HG02623 (cell line): ENCODE measurements around the gene CIROP.

Source experiments
- ATAC-seq: cut with Tn5 transposase; IDR thresholded peaks from one replicate; pipeline ENCODE4 v1.9.1; 2021; ENCODE audit warnings: moderate library complexity; ENCODE audit not compliant: unreplicated experiment

The CIROP gene

DNA sequence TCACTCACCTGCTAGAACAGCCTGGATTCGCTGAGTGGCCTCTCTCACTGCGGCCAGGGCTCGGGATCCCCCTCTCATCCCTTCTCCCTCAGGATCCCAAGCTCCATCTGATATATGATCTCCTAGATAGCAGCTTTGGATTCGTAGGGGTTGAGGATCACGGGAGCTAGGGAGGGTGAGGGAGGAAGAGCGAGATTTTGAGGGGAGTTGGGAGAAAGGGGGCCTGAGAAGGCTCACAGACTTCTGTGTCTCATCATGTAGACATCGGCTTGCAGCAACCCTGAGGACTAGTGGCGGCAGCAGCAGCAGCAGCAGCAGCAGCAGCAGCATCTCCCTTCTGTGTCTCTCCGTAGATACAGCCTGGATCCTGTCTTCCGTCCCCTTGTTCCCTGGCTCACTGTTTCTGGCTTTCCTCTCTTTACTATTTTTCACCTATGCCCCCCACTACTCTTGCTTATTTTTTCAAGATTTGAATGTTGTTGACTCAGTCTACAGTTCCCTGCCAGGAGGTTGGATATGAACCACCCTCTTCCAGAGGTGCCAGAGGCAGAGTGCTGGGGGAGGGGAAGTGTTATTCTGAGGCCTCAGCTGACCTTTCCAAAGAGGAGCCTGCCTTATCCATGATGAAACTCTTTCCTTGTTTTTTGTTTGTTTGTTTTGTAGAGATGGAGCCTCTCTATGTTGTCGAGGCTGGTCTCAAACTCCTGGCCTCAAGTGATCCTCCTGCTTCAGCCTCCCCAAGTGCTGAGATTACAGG is at the start of gene CIROP:
Gene CIROP (minus strand): TSS at position 399 of the 757 bp plus-strand sequence. CDS start 69 bp downstream, at position 330.
- no peak for ATAC-seq

GRCh38 chr14:23153851-23154796 is 49.3 kb upstream of the CIROP start:
- no peak for ATAC-seq

GRCh38 chr14:23151342-23151741 is 46.6 kb upstream of the CIROP start:
- ATAC-seq: no peak

DNA sequence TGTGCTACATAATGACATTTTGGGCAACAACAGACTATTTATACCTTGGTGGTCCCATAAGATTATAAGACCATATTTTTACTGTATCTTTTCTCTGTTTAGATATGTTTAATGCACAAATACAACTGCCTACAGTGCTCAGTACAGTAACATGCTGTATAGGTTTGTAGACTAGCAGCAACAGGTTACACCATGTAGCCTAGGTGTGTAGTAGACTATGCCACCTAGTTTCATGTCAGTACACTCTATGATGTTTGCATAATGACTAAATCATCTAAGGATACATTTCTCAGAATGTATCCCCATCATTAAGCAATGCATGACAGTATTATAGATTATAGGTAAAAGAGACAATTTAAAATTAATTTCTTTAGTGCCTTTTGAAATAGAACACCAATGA is 45.0 kb upstream of the CIROP start:
- no peak for ATAC-seq

DNA sequence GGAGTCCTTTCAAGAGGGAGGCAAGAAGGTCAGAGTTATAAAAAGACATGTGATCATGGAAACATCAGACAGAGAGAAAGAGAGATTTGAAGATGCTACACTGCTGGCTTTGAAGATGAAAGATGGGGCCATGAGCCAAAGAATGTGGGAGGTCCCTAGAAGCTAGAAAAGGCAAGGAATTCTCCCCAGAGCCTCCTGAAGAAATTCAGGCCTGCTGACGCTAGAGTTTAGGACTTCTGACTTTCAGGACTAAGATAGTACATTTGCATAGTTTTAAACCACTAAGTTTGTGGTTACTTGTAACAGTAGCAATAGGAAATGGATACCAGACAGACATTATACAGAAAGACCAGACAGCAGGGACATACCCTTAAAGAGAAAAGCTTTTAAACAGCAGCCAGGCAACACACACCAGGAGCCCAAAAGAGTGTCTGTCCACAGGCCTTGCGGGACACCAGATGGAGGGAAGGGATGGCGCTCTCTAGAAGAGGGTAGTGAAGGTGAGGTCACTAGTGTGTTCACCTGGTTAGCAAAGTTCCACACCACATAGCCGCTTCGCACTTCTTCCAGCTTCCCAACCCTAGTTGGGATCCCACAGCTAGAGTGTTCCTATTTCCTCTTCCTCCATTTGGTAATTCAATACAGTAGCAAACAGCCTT is 43.9 kb upstream of the CIROP start:
- no peak for ATAC-seq

- no peak for ATAC-seq
These were observed 42.9 kb upstream of the CIROP start for GRCh38 chr14:23147676-23148075.

DNA sequence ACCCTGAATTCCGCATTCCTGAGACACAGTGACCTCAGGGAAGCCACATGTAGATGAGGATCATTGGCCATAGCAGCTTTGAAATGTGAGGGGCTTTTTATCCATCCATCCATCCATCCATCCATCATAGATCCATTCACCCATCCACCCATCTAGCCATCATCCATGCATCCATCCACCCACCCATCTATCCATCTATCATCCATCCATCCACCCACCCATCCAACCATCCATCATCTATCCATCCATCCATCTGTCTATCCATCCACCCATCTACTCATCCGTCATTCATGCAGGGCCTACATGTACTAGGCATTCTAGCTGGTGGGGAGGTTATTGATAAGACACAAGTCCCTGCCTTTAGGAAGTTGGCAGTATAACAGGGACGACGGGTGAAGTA is 42.2 kb upstream of the CIROP start:
- ATAC-seq: no peak

DNA sequence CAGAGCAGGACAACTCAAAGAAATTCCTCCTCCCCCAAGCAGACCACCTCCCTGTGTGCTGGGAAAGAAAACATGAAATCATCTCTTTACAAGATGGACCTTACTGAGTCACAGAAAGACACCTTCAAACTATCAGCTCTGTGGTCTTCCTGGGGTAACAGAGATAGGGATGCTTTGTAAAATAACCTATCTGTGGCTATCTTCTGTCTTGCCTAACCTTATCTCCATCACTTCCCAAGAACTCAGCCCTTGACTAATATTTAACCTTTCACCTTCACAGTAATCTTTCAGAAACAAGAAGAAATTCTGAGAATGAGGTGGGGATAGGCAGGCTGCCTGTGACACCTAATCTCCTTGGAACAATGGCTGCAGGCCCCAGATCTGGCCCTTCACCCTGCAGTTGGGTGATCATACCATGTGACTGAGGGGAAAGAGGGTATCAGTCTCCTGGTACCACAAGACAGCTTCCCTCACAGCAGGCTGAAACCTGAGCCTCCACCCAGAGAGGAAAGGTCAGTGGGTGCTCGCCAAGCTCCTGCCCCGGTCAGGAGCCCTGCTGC is 41.6 kb upstream of the CIROP start:
- no peak for ATAC-seq

- ATAC-seq: no peak
These were observed 41.1 kb upstream of the CIROP start for GRCh38 chr14:23145794-23146350.

DNA sequence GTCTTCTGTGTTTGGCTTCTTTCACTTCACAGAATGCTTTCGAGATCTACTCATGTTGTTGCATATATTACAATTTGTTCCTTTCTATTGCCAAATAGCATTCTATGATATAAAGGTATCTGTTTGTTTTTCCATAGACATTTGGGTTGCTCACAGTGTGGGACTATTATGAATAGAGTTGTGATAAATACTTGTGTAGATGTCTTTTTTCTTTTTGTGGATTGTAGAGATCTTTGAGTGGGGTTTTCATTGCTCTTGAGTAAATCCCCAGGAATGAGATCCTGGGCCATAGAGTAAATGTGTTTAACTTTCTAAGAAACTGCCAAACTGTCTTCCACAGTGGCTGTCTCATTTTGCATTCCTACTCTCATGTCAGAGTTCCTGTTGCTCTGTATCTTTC is 39.1 kb upstream of the CIROP start:
- ATAC-seq: no peak

DNA sequence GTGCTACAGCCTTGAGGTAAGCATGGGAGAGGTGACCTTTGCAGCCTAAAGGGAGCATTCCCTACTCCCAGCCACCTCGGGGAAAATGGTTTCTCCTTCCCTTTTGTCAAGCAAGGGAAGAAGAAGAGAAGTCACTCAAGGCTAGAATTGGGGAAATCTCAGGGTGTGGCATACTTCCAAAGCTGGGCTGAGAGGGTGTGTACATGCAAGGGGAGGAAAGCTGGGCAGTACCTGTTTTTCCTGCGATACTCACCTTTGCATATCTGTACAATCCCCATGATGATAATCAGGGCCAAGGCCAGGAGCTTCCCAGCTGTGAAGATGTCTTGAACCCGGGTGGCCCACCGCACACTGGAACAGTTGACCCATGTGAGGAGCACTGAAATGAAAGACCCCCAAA is 38.0 kb upstream of the CIROP start:
- ATAC-seq: no peak

DNA sequence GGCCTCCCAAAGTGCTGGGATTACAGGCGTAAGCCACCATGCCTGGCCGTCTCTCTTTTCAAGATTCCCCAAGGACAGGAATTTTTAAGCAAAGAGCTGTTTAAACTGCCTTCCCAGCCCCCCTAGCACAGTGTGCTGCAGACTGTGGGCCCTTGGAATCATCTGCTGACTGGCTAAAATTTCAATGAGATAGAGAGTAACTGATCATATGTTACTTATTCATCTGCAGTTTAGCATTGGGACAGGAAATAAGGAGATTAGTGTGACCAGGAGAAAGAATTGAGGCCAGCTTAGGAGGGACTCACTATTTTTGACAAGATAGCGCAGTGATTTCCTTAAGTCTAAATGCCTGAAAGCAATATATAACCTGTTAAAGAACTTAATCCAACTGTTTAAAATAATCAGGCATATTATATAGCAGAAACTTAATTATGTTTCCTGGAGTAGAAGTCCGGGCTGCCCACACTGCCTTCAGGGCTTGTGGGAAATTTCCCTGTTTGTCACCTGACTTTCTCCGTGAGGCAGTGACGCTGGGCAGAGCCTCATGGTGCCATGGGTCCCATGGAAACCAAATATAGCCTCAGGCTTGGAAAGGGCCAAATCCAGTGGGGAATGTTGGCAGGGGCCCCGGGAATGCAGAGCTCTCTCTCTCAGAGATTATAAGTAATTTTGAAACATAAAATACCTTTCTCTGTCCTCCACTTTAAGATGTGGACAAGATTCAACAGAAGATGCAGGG is 37.1 kb upstream of the CIROP start:
- no peak for ATAC-seq

GRCh38 chr14:23140371-23140770 is 35.6 kb upstream of the CIROP start:
- ATAC-seq: no peak

DNA sequence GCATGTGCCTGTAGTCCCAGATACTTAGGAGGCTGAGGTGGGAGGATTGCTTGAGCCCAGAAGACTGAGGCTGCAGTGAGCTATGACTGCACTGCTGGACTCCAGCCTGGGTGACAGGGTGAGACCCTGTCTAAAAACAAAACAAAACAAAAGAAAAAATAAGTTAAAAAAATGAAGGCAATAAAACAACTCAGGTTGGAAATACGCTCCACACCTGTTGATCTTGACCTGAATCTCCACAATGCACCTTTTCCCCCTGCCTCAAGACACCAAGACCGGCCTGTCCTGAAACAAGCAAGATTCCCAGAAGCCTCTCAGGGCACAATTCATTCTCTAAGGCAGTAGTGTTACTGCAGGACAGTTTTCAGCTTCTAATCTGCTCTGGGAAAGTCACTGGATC is 35.1 kb upstream of the CIROP start:
- no peak for ATAC-seq

DNA sequence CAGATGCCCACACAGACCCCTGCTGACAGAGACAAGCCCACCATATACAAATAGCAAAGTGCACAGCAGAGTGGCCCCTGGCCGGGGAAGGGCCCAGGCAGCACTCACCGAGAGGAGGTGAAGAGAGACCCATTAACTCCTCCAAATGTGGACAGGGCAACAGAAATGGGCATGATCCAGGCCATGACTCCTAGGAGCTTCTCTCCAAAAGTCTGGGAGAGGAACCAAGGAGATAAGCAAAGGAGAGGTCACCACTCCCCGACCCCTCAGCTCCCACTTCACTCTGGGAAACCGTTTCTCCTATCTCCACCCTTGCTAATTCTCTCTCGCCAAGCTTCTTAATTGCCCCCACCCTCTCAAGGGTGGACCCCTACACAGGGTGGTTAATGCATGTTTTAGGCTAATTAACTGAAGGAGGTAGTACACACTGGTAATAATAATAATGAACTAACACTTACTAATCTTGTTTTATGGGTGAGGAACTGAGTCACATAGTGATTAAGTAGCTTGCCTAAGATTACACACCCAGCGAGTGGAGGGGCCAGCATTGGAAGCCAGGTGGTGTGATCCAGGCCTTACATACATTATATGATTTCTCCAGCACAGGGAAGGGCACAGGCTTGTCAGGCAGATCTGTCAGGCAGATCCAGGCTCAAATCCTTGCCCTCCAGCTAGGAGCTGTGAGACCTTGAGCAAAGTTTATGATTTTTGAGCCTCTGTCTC is 33.2 kb upstream of the CIROP start:
- no peak for ATAC-seq

GRCh38 chr14:23137192-23137812 is 32.5 kb upstream of the CIROP start:
- ATAC-seq: no peak

- ATAC-seq: no peak
These were observed 31.9 kb upstream of the CIROP start for GRCh38 chr14:23136566-23137133.

- no peak for ATAC-seq
These were observed 28.2 kb upstream of the CIROP start for GRCh38 chr14:23132970-23133369.

DNA sequence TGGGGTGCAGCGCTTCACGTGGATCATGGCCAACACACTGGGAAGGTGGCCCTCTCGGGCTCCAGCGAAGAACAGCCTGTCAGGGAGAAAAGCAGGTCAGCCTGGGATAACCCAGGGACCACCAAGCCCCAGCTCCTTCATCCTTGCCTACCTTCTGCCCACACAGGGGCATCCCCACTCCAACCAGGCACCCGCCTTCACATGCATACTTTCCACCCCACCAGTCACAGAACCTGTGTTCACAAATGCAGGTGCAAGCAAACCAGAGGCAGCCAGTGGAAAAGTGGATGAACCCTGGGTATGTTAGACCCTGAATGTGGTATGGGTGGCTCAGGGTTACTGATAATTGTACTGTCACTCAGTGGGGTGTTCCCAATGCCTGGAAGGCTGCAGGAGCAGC is 26.7 kb upstream of the CIROP start:
- ATAC-seq: no peak
